ENCODE results near the gene KDM4B.

The KDM4B gene

GRCh38 chr19:5093297-5093928 lies 124.5 kb downstream of the KDM4B start:
- DNase-seq (ENCODE audit: insufficient read length): no peak
- TF ChIP-seq TAF1 (IDR thresholded peaks at IDR 0.05; ENCODE audit: borderline replicate concordance, low read depth, low read length): no peak
- no peak for TF ChIP-seq POLR2AphosphoS5 (IDR thresholded peaks at IDR 0.05; ENCODE audit: low read depth, low read length)
- no peak for TF ChIP-seq POLR2A (IDR thresholded peaks at IDR 0.05; ENCODE audit: low read depth, low read length)
- no peak for FAIRE-seq

- TF ChIP-seq TAF1 (IDR thresholded peaks at IDR 0.05; ENCODE audit: borderline replicate concordance, low read depth, low read length) (no peak), POLR2A (IDR thresholded peaks at IDR 0.05; ENCODE audit: low read depth, low read length) (no peak), POLR2AphosphoS5 (IDR thresholded peaks at IDR 0.05; ENCODE audit: low read depth, low read length) (no peak)
- FAIRE-seq: no peak
- DNase-seq (ENCODE audit: insufficient read length): no peak
Observed at GRCh38 chr19:5093948-5094718, 125.2 kb downstream of the KDM4B start.

GRCh38 chr19:5094768-5095567 lies 126.1 kb downstream of the KDM4B start:
- no peak for FAIRE-seq
- no peak for DNase-seq (ENCODE audit: insufficient read length)
- TF ChIP-seq POLR2A (IDR thresholded peaks at IDR 0.05; ENCODE audit: low read depth, low read length) (no peak), POLR2AphosphoS5 (IDR thresholded peaks at IDR 0.05; ENCODE audit: low read depth, low read length) (no peak), TAF1 (IDR thresholded peaks at IDR 0.05; ENCODE audit: borderline replicate concordance, low read depth, low read length) (no peak)

- DNase-seq (ENCODE audit: insufficient read length) (no peak), FAIRE-seq (no peak)
- no peak for TF ChIP-seq TAF1 (IDR thresholded peaks at IDR 0.05; ENCODE audit: borderline replicate concordance, low read depth, low read length)
- no peak for TF ChIP-seq POLR2AphosphoS5 (IDR thresholded peaks at IDR 0.05; ENCODE audit: low read depth, low read length)
- no peak for TF ChIP-seq POLR2A (IDR thresholded peaks at IDR 0.05; ENCODE audit: low read depth, low read length)
Observed at GRCh38 chr19:5095568-5095850, 126.6 kb downstream of the KDM4B start.

GRCh38 chr19:5096536-5096935 lies 127.6 kb downstream of the KDM4B start:
- FAIRE-seq (no peak), DNase-seq (ENCODE audit: insufficient read length) (no peak)

GRCh38 chr19:5097331-5097930 lies 128.5 kb downstream of the KDM4B start:
- no peak for FAIRE-seq
- no peak for TF ChIP-seq POLR2AphosphoS5 (IDR thresholded peaks at IDR 0.05; ENCODE audit: low read depth, low read length)
- TF ChIP-seq TAF1 (IDR thresholded peaks at IDR 0.05; ENCODE audit: borderline replicate concordance, low read depth, low read length): no peak
- no peak for TF ChIP-seq POLR2A (IDR thresholded peaks at IDR 0.05; ENCODE audit: low read depth, low read length)

More at GRCh38 chr19:5096536-5096935, 127.6 kb downstream of the KDM4B start:
- TF ChIP-seq TAF1 (IDR thresholded peaks at IDR 0.05; ENCODE audit: borderline replicate concordance, low read depth, low read length): no peak
- TF ChIP-seq POLR2A (IDR thresholded peaks at IDR 0.05; ENCODE audit: low read depth, low read length): no peak
- TF ChIP-seq POLR2AphosphoS5 (IDR thresholded peaks at IDR 0.05; ENCODE audit: low read depth, low read length): no peak

GRCh38 chr19:5097959-5098623 lies 129.2 kb downstream of the KDM4B start:
- no peak for DNase-seq (ENCODE audit: insufficient read length)
- TF ChIP-seq POLR2AphosphoS5 (IDR thresholded peaks at IDR 0.05; ENCODE audit: low read depth, low read length) (no peak), TAF1 (IDR thresholded peaks at IDR 0.05; ENCODE audit: borderline replicate concordance, low read depth, low read length) (no peak), POLR2A (IDR thresholded peaks at IDR 0.05; ENCODE audit: low read depth, low read length) (no peak)
- no peak for FAIRE-seq

More at GRCh38 chr19:5097331-5097930, 128.5 kb downstream of the KDM4B start:
- DNase-seq (ENCODE audit: insufficient read length): no peak

GRCh38 chr19:5098646-5099045 lies 129.7 kb downstream of the KDM4B start:
- no peak for TF ChIP-seq POLR2A (IDR thresholded peaks at IDR 0.05; ENCODE audit: low read depth, low read length)
- TF ChIP-seq POLR2AphosphoS5 (IDR thresholded peaks at IDR 0.05; ENCODE audit: low read depth, low read length): no peak
- no peak for TF ChIP-seq TAF1 (IDR thresholded peaks at IDR 0.05; ENCODE audit: borderline replicate concordance, low read depth, low read length)

GRCh38 chr19:5099701-5100221 lies 130.8 kb downstream of the KDM4B start:
- FAIRE-seq (no peak), DNase-seq (ENCODE audit: insufficient read length) (no peak)
- TF ChIP-seq TAF1 (IDR thresholded peaks at IDR 0.05; ENCODE audit: borderline replicate concordance, low read depth, low read length): no peak
- no peak for TF ChIP-seq POLR2A (IDR thresholded peaks at IDR 0.05; ENCODE audit: low read depth, low read length)
- TF ChIP-seq POLR2AphosphoS5 (IDR thresholded peaks at IDR 0.05; ENCODE audit: low read depth, low read length): no peak

More at GRCh38 chr19:5098646-5099045, 129.7 kb downstream of the KDM4B start:
- DNase-seq (ENCODE audit: insufficient read length): no peak
- FAIRE-seq: no peak

GRCh38 chr19:5101871-5102270 lies 133.0 kb downstream of the KDM4B start:
- DNase-seq (ENCODE audit: insufficient read length) (no peak), FAIRE-seq (no peak)
- TF ChIP-seq TAF1 (IDR thresholded peaks at IDR 0.05; ENCODE audit: borderline replicate concordance, low read depth, low read length) (no peak), POLR2AphosphoS5 (IDR thresholded peaks at IDR 0.05; ENCODE audit: low read depth, low read length) (no peak), POLR2A (IDR thresholded peaks at IDR 0.05; ENCODE audit: low read depth, low read length) (no peak)

All from GM12892 (cell line).